ENCODE data around the gene RPS6KA2.
"Not testable (repeated sequence)": the region's sequence is repeated elsewhere in the genome, so short reads cannot be mapped to it uniquely, and the experiment has no call there.

Gene RPS6KA2

GRCh38 chr6:166545156-166546034, 81.7 kb downstream of the RPS6KA2 start:
- no peak for DNase-seq
- in situ Hi-C loops (cut with MboI; ENCODE audit: low pct_unique_long_range_greater_than_20kb, low sequenced_read_pairs): no loop called here

GRCh38 chr6:166544296-166544605, 82.8 kb downstream of the RPS6KA2 start:
- in situ Hi-C loops (cut with MboI; ENCODE audit: low pct_unique_long_range_greater_than_20kb, low sequenced_read_pairs): no loop called here

GRCh38 chr6:166543603-166544295, 83.3 kb downstream of the RPS6KA2 start:
- in situ Hi-C loops (cut with MboI; ENCODE audit: low pct_unique_long_range_greater_than_20kb, low sequenced_read_pairs): no loop called here
- no peak for DNase-seq

More at GRCh38 chr6:166544296-166544605, 82.8 kb downstream of the RPS6KA2 start:
- no peak for DNase-seq

- in situ Hi-C loops (cut with MboI; ENCODE audit: low pct_unique_long_range_greater_than_20kb, low sequenced_read_pairs): no loop called here
- no peak for DNase-seq
These were observed 84.5 kb downstream of the RPS6KA2 start for GRCh38 chr6:166542580-166542912.

- in situ Hi-C loops (cut with MboI; ENCODE audit: low pct_unique_long_range_greater_than_20kb, low sequenced_read_pairs): no loop called here
- no peak for DNase-seq
These were observed 85.0 kb downstream of the RPS6KA2 start for GRCh38 chr6:166541876-166542579.

- in situ Hi-C loops (cut with MboI; ENCODE audit: low pct_unique_long_range_greater_than_20kb, low sequenced_read_pairs): no loop called here
- no peak for DNase-seq
These were observed 85.7 kb downstream of the RPS6KA2 start for GRCh38 chr6:166541366-166541765.

- DNase-seq: no peak
- in situ Hi-C loops (cut with MboI; ENCODE audit: low pct_unique_long_range_greater_than_20kb, low sequenced_read_pairs): no loop called here
These were observed 86.3 kb downstream of the RPS6KA2 start for GRCh38 chr6:166540631-166541331.

- in situ Hi-C loops (cut with MboI; ENCODE audit: low pct_unique_long_range_greater_than_20kb, low sequenced_read_pairs): no loop called here
These were observed 87.5 kb downstream of the RPS6KA2 start for GRCh38 chr6:166539543-166539942.

GRCh38 chr6:166539011-166539385, 88.1 kb downstream of the RPS6KA2 start:
- in situ Hi-C loops (cut with MboI; ENCODE audit: low pct_unique_long_range_greater_than_20kb, low sequenced_read_pairs); DNase-seq: not testable (repeated sequence)

More at GRCh38 chr6:166539543-166539942, 87.5 kb downstream of the RPS6KA2 start:
- DNase-seq: no peak

GRCh38 chr6:166538297-166539010, 88.6 kb downstream of the RPS6KA2 start:
- DNase-seq: no peak
- in situ Hi-C loops (cut with MboI; ENCODE audit: low pct_unique_long_range_greater_than_20kb, low sequenced_read_pairs): no loop called here

- DNase-seq: no peak
- in situ Hi-C loops (cut with MboI; ENCODE audit: low pct_unique_long_range_greater_than_20kb, low sequenced_read_pairs): no loop called here
These were observed 92.2 kb downstream of the RPS6KA2 start for GRCh38 chr6:166534658-166535406.

- in situ Hi-C loops (cut with MboI; ENCODE audit: low pct_unique_long_range_greater_than_20kb, low sequenced_read_pairs): no loop called here
- DNase-seq: no peak
These were observed 93.7 kb downstream of the RPS6KA2 start for GRCh38 chr6:166533205-166533824.

- DNase-seq: no peak
- in situ Hi-C loops (cut with MboI; ENCODE audit: low pct_unique_long_range_greater_than_20kb, low sequenced_read_pairs): no loop called here
These were observed 94.7 kb downstream of the RPS6KA2 start for GRCh38 chr6:166532302-166532701.

- in situ Hi-C loops (cut with MboI; ENCODE audit: low pct_unique_long_range_greater_than_20kb, low sequenced_read_pairs): no loop called here
- DNase-seq: no peak
These were observed 96.6 kb downstream of the RPS6KA2 start for GRCh38 chr6:166530211-166531095.

- in situ Hi-C loops (cut with MboI; ENCODE audit: low pct_unique_long_range_greater_than_20kb, low sequenced_read_pairs): no loop called here
- DNase-seq: peak; percentile 16
These were observed 97.5 kb downstream of the RPS6KA2 start for GRCh38 chr6:166529586-166529985.

GRCh38 chr6:166529058-166529457, 98.0 kb downstream of the RPS6KA2 start:
- in situ Hi-C loops (cut with MboI; ENCODE audit: low pct_unique_long_range_greater_than_20kb, low sequenced_read_pairs); DNase-seq: not testable (repeated sequence)

GRCh38 chr6:166527849-166528248, 99.2 kb downstream of the RPS6KA2 start:
- in situ Hi-C loops (cut with MboI; ENCODE audit: low pct_unique_long_range_greater_than_20kb, low sequenced_read_pairs): no loop called here
- no peak for DNase-seq

All from KBM-7 (cell line).